NOMO-1 (cell line): Measurements from ENCODE around the gene CSF1R.

Source experiments
- DNase-seq, 2 experiments: peaks; one replicate each; lab custom pipeline; 2025; ENCODE audit not compliant: unreplicated experiment in 2 of 2; lab: John Stamatoyannopoulos, UW

Gene CSF1R

DNA sequence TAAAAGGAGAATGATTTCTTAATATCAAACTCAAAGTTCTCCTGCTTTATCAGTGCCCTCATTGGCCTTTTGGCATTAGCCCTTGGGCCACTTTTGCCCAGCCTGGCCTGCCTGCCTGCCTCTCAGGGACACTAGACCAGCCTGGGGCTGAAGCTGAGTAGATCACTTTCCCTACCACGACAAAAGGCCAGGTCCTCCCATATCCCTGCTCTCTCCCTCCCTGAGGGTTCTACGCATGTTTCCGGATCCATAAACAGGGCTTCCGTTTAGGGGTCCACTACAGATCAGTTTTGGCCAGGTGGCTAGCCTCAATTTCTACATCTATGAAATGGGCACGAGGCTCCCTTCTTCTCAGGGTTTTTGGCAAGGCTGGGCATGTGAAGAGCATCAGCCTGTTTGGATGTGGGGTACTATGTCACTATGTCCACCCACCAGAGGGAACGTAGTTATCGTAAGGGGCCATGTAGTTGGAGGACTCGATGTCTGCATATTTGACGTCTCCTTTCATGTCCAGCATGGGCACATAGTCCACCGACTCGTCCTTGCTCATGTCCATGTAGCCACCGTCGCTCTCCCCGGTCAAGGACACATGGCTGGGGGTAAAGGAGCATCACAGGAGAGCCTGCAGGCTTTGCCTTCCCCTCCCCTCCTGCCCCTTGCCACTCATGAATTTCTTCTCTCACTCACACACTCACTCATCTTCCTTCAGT is 35.2 kb upstream of the CSF1R start:
- DNase-seq, result no peak

DNA sequence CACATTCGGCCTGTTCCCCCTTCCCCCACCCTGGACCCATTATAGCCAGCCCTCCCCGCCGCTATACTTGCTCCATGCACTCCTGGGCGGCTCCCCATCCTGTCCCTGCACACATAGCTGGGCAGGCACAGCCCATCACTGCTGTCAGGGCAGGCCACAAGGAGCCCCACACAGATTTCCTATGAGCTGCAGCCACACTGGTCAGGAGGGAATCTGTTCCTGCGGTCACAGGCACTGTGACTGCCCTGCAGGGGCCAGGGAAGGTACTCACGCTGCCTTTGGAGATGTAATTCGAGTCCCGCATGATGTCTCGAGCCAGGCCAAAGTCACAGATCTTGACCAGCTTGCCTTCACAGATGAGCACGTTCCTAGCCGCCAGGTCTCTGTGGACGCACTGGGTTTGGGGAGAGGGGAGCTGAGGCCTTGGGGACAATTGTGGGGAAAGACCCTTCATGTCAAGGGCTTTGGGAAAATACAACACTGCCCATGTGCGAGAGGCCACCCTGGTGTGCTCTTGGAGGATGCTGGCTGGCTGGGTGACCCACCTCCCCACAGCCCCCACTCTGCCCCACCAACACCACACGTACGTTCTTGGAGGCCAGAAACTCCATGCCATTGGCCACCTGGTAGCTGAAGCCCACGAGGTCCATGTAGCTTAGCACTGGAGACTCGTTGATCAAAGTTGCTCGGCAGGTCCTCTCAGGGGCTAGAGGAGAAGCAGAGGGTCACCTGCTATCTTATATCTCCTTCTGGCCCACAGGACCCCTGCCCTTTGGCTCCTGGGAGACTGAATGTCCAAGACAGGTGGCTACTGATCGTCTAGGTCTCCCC is 34.5 kb upstream of the CSF1R start:
- DNase-seq, result no peak

DNA sequence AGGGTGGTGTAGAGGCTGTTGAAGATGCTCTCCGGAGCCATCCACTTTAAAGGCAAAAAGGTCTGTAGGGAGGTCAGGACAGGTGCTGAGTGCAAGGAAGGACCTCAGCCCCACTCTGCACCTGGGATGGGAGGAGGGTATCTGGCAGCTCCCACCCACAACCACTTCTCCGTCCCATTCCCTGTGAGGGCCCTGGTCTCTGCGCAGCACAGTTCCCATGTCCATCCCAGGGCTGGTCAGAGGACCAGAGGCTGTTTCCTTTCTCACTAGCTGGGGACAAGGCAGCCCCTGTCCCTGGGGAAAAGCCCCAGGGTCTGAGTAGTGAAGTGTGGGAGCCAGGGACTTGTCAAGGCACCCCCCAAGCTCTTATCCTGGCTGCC is 33.7 kb upstream of the CSF1R start:
- no peak for DNase-seq

DNA sequence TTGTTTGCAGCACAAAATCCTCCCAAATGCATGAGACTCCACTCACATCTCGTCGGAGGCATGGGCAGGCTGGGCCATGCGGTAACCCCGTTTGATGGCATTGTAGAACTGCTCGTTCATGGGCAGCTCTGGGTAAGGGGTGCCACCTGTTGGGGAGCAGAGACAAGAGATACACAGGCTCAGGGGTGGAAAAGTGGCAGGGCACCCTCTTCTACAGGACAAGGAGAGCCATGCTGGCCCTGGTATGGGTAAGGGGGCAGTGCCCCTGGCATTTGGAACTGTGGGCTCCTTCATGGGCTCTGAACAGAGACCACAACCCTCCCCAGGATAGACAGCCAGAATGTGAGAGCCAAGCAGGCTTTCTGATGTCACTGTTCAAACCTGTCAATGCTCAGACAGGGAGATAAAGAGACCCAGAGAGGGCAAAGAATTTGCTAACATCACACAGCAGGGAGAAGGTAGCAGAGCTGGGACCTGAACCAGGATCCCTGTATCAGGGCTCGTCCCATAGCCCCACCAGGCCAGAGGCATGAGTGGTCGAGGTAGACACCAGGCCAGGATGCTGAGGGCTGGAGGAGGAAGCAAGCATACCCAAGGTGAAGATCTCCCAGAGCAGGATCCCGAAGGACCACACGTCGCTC is 33.2 kb upstream of the CSF1R start:
- no peak for DNase-seq

DNA sequence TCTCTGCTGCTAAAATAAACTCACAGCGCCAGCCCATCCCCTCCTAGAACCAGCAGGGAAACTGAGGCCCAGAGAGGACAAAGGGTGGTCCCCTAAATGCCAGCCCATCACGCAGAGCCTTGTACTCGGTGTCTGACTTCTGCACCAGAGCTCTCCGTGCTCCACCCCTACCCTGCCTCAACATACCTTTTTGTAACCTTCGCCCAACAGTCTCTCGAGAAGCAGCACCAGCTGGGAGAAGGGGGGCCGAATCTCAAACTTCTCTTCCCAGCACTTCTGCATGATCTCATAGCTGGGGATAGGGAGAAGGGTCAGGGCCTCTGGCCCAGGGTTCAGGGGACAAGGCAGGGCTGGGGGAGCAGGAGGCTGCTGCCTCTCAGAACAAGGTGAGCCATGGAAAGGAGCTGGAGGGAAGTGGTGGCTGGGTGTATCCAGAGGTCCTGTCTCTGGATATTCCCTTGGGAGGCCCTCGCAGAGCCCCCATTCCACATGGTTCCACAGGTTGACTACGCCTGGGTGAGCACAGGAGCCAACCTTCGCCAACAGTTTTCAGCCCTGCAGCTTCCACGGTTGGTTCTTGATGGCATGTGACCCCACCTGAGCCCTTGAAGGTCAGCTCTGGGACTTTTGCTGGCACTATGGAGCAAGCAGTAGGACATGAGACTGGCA is 32.3 kb upstream of the CSF1R start:
- DNase-seq, result no peak

DNA sequence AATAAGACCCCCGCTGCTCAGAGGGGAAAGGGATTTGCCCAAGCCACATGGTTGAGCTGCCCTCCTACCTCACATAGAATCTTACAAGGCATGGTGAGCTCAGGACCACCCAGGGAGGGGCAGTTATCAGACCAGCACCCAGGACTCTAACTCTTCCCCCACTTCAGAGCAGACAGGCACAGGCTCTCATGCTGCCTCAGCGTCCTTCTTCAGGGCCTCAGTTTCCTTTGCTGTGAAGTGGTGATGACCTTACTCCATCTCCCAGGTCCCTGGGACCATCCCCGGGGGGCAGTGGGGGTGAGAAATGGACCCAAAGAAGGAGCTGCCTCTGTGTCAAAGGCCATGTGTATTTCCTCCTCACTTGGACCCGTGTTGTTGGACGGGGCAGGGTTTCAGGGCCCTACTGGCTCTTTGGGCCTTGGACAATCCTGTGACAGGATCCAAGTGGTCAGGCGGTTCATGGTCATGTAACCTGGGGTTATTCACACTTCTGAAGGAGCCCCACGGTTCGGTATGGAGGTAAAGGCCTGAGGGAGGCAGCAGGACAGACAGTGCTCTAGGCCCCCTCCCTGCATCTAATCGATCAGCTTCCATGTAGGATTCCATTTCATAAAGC is 31.7 kb upstream of the CSF1R start:
- no peak for DNase-seq

DNA sequence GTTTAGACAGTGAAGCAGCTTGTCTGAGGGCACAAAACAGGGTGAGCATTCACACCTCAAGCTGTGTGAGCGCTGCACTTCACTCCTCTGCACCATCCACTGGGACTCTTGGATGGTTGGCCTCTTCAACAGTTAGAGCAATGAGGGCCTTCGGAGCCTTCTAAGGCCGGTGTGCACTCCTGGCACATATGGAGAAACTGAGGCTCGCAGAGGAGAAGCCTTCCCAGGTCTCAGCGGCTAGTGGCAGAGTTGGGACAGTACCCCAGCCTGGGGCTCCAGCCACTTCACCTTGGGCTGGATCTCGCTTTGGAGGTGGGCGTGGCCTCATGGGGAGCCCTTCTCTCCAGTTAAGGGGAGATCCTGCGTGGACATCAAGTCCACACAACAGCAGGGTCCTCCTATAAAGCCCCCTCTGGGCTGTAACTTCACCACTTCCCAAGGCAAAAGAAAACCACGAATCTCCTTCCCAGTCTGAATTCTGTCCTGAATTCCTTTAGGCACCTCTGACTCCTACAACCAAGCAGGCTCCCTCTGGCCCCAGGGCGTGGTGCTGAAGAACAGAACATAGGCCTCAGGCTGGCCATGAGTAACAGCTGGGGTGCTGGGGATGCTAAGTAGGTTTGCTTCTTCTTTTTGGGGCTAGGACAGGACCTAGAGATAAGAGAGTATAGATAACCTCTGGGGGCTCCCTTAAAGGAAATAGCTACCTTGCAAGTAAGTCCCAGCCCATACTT is 30.5 kb upstream of the CSF1R start:
- no peak for DNase-seq

DNA sequence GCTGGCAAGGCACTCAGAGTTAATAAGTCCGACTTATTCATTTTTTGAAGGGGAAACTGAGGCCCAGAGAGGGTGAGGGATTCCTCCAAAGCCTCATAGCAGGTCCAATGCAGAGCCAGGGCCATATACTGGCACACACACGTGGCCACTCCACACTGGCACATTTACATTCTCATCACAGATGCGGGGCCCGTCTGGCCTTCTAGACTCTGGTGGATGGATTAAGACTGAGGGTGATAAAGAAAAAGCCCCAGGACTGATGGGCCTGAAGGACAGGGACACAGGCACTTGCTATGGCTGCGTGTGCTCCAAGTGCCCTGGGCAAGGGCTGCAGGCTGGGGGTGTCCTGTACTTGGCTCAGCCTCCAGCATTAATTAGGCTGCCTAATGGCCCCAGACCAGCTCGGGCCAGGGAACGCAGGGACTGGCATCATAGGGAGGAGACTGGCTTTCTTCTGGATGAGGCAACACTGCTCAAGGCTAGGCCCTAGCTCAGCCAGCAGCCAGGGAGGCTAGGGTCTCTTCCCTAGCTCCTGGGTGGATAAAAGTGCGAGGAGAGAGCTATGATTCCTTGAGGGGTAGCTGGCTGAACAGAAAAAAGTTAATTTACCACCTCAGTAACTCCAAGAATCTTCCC is 28.5 kb upstream of the CSF1R start:
- DNase-seq, result no peak

DNA sequence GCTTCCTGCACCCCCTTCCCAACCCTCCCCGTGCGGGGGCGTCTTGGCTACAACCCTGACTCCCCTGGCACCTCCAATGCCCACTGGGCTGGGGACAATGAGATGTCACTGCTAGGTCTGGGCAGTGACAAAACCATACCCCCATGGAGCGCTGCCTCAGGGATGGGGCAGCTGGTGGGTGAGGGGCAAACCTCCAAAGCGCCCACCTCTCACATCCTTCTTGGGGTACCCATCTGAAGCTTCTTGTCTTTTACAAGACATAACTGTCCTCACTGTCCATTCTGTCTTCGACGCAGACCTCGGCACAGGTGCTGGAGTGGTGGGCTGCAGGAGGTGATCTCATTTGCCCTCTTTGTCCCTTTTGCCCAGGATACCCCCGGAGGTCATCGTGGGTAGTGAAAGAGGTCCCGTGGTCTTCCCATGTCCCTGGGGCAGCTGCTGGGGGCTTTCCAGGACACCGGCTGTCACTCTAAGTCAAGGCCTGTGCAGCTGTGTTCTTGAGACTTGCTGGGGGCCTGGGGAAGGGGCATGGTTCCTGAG is 27.8 kb upstream of the CSF1R start:
- DNase-seq, result no peak

DNA sequence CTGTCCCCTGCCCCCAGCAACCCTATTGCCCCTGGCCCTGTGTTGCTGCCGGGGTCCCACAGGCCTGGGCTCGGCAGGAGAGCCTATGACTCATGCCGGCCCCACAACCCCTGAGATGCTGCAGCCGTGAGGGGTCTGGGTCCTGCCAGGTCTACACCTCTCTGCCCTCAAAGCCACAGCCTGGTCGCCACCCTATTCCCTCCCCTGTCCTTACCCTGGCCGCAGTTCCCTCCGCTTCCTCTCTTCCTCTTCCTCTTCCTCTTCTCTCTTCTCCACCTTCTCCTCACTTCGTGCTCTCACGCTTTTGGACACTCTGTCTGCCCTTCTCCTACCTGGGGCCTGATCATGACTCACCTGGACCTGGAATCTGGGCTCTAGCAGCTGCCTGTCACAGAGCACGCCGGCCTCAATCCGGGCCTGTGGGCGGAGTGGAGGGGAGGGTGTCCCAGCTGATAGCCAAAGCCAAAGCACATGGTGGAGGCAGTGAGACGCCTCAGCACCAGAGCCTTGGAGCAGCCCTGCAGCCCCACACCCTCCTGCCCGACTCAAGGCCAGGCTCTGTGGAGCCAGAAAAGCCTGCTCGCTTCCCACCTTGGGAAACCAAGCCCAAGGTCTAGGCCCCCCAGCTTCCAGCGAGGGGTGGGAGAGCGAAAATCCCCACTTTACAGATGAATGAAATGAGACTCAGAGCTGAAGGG is 26.8 kb upstream of the CSF1R start:
- no peak for DNase-seq

DNA sequence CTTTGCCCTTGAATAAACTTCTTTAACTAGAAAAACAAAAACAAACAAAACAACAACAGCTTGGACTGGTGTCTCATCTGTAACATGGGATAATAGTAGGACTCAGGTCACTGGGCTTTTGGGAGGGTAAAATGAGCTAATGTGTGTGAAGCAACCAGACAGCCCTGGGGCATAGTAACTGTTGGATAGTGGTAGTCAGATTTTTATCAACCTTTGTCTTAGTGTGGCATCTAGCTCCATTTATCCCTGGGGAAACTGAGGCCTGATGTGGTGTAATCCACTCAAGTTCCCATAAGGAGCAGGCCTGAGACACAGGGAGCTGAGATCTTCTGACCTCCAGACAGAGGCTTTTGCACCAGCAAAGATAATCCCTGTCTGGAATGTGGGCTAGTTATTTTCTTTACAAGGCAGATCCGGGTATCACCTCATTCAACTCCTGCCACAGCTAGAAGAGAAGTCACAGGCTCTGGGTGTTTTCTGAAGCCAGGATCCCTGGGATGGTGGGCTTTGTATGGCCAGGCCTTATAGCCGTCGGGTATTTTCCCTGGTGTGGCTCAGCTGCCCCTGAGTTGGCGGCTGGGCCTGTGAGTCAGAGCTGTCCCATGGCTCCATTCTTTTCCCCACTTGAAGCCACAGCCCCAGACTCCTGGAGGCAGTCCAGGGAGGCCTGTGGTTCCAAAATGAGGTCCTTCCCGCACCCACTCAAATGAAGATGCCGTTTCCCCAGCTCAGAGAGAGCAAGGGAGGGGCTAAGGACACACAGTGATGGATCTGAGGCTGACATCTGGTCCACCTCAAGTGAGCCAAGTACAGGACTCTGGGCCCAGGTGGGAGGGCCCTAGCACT is 26.1 kb upstream of the CSF1R start:
- DNase-seq, result no peak

DNA sequence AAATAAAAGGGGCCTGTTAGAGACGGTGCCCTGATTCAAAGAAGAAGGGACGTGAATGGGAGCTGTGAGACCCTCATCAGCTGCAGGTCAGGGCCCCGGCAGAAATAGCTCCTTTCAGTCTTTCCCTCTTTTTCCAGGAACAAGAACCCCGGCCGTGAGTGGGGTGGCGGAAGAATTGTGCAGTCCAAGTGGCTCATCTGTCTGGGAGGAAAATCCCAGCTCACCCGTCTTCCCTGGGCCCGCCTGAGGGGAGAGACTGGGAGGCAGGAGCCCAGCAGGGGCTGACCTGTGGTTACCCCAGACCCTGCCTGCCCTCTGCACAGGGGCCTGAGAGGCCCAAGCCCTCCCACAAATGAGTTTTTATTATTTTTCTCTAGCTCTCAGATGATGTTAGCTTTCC is 24.8 kb upstream of the CSF1R start:
- no peak for DNase-seq

DNA sequence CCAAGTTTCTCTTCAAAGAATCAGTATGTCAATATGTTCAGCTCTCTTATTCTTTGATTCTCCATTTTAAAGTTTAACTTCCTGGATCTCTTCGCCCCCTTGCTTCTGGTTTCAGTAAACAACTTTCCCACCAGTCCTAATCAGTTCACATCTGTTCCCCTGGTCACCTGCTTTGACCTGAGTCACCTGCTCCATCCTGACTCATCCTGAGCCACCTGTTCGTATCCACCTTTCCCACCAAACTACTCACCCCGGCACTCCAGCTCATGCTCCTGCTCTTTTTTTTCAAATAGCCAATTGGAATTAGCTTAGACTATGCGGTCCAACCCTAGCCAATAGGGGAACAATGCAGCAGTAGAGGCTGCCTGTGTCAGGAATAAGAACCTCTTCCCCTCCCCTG is 23.6 kb upstream of the CSF1R start:
- DNase-seq, result no peak

DNA sequence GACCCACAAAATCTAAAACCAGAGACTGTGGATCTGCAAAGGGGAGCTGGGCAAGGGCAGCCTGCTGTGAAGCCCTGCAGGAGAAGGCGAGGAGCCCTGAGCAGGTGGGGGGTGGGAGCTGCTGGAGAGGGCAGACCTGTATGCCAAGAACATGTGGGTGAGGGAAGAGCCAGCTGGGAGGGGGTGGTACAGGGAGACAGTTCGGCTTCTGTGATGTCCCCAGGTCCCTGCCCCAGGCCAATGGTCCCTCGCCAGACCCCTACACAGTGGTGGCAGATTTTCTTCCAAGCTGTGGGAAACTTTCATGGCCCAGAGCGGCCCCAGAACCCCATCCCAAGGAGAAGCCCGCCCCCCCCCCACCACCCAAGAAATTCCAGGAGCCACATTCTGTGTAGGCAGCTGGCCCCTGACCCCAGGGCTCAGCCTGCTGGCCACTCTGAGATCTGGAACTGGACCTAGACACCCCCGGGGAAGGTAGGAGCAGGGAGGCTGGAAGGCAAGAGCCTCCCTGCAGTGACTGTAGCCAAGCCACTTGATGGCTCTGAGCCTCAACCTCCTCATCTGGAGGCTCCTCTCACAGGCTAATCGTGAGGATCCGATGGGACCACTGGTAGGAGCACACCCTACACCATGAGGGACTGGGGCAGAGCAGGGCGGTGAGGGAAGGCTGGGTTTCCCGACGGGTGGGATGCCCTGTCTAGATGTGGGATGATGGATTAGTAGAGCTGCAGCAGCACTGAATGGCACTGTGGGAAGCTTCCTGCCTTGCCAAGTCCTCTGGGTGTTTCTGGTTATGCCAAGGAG is 22.6 kb upstream of the CSF1R start:
- no peak for DNase-seq

DNA sequence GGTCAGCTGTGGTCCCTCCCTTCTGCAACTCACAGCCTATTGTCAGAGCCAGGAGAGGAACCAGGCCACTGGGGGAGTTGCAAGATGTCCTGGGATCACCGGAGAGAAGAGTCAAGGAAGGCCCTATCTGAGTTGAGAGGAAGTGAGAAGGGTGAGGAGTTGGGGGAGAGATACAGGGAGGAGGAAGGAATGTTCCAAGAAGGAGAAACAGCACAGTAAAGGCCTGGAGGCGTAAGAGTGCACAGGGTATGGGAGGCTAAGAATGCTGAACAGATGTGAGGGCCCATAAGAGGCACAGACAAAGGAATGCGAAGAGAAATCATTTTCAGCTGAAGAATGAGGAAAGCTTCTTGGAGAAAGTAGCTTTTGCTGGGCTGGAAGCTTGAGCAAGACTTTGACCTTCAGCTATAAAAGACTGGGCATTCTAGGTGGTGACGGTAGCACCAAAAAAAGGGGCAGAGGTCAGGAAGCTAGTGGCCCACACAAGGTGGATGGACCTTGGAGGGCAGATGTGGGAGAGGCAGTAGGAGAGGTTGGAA is 21.6 kb upstream of the CSF1R start:
- no peak for DNase-seq

DNA sequence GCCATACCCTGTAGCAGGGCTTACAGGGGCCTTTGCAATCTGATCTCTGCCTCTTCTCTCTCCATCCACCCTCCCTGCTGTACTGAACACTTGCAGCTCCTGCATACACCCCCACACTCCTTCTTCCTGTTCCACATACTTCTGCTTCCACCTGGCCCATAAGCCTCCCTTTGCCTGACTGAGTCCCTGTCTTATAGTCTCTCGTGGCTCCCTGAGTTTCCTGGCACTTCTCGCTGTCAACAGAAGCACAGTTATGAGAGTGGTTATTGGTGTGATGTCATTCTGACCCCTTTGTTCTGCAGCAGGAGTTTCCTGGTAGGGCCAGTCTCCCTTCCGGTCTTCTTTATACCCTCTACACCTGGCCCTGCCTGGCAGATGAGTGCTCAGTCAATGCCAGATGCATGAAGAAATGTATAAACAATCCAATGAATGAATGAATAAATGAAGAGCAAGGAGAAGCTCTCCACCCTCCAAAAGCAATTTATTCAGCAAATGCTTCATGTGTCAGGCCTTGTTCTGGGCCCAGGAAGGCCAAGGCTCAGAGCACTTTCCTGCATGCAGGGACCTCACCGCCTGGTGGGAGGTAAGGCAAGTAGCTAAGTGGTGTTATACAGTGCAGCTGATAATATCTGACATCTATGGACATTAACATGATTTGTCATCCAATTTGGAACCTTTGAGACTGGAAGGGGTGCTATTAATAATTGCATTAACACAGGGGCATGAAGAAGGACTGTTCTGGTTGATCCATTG is 20.5 kb upstream of the CSF1R start:
- DNase-seq, result no peak
